Ascending aorta (tissue), 2 donors: Measurements from ENCODE around the gene NT5C2. TPM values are rescaled to one million over a fixed set of nuclear protein-coding genes. Genes with fewer than 3 reads are reported as not detected.
"Not testable (repeated sequence)": the region's sequence is repeated elsewhere in the genome, so short reads cannot be mapped to it uniquely, and the experiment has no call there.

ENCODE experiments used
- DNase-seq, 2 donors: peaks; one replicate each; pipeline ENCODE4 v3.0.0-alpha.2; 2019; ENCODE audit warnings: low spot score in 2 of 2
- H3K27ac ChIP-seq, 2 donors: fragments of 200-600 bp; sonication (generic); one replicate each; pipeline ENCODE4 v1.5.1; 2016 to 2017; ENCODE audit warnings: mild to moderate bottlenecking in 1 of 2
- H3K27me3 ChIP-seq: fragments of 200-600 bp; sonication (generic); one replicate; pipeline ENCODE4 v1.5.1; 2017
- H3K36me3 ChIP-seq, 2 donors: fragments of 200-600 bp; sonication (generic); one replicate each; pipeline ENCODE4 v1.5.1; 2016
- H3K4me1 ChIP-seq, 2 donors: fragments of 200-600 bp; sonication (generic); one replicate each; pipeline ENCODE4 v1.5.1; 2016 to 2017; ENCODE audit warnings: mild to moderate bottlenecking in 1 of 2
- H3K4me3 ChIP-seq, 2 donors: fragments of 200-600 bp; sonication (generic); one replicate each; pipeline ENCODE4 v1.5.1; 2016 to 2017; ENCODE audit warnings: mild to moderate bottlenecking in 1 of 2
- H3K9me3 ChIP-seq, 2 donors: fragments of 200-600 bp; sonication (generic); one replicate each; pipeline ENCODE4 v1.5.1; 2016
- CTCF ChIP-seq, 3 experiments: fragments of 200-600 bp in 2 of 3; fragments of 450-650 bp in 1 of 3; sonication (generic) in 2 of 3; IDR thresholded peaks; one replicate each; pipeline ENCODE4 v1.5.1; 2016 to 2019; ENCODE audit warnings: antibody characterized with exemption in 3 of 3, mild to moderate bottlenecking in 1 of 3, moderate library complexity in 1 of 3
- intact Hi-C: fragments of 100-400 bp; cut with DNase I; formaldehyde crosslinking; loops from one replicate; pipeline ENCODE4 v1.15.1; 2023
- total RNA-seq: library from RNA; depleted of rRNA; stranded (reverse); fragments of >200 nt; gene quantifications from one replicate; pipeline ENCODE4 v1.1.0, GENCODE V29; 2016

NT5C2 gene
- total RNA-seq, 1 donor from 2014 or later = 25.9 TPM

- H3K4me3 ChIP-seq = no peak overlapping the region
- no peak for TF ChIP-seq CTCF (IDR thresholded peaks at IDR 0.05)
- H3K27me3 ChIP-seq = no peaks in the 10 kb centered on the region
- H3K27ac ChIP-seq = no peak overlapping the region
- peaks cover 0 to 10% of the 10 kb centered on the region in 2 donors for H3K4me1 ChIP-seq
- intact Hi-C loops = no loop called here
- no peak for DNase-seq
- H3K36me3 ChIP-seq = no peaks in the 10 kb centered on the region
- peaks cover 9 to 24% of the 10 kb centered on the region in 2 donors for H3K9me3 ChIP-seq
Measured at GRCh38 chr10:103224133-103224532, 31.1 kb upstream of the NT5C2 start.

GRCh38 chr10:103216362-103216761 is 23.3 kb upstream of the NT5C2 start:
- H3K36me3 ChIP-seq, intact Hi-C loops, H3K9me3 ChIP-seq, H3K4me3 ChIP-seq, DNase-seq, H3K27me3 ChIP-seq, H3K27ac ChIP-seq, H3K4me1 ChIP-seq: not testable (repeated sequence)

- Histone ChIP-seq H3K27ac (no peak overlapping the region), H3K27me3 (no peaks in the 10 kb centered on the region), H3K4me1 (peaks cover 0 to 3% of the 10 kb centered on the region in 2 donors), H3K4me3 (no peak overlapping the region), H3K36me3 (no peaks in the 10 kb centered on the region), H3K9me3 (no peaks in the 10 kb centered on the region)
- intact Hi-C loops = no loop called here
- no peak for DNase-seq
- no peak for TF ChIP-seq CTCF (IDR thresholded peaks at IDR 0.05)
Measured at GRCh38 chr10:103215601-103216000, 22.5 kb upstream of the NT5C2 start.

- intact Hi-C loops, H3K4me1 ChIP-seq: not testable (repeated sequence)
Measured at GRCh38 chr10:103210262-103210661, 17.2 kb upstream of the NT5C2 start.

GRCh38 chr10:103207643-103208042 is 14.6 kb upstream of the NT5C2 start:
- DNase-seq, H3K27me3 ChIP-seq, H3K27ac ChIP-seq, H3K4me3 ChIP-seq, H3K4me1 ChIP-seq, H3K9me3 ChIP-seq, intact Hi-C loops, H3K36me3 ChIP-seq: not testable (repeated sequence)

More at GRCh38 chr10:103210262-103210661, 17.2 kb upstream of the NT5C2 start:
- not testable (repeated sequence) for H3K36me3 ChIP-seq, H3K27ac ChIP-seq, DNase-seq, H3K27me3 ChIP-seq, H3K9me3 ChIP-seq, H3K4me3 ChIP-seq

- intact Hi-C loops = no loop called here
- no peaks in the 10 kb centered on the region for H3K36me3 ChIP-seq
- H3K27ac ChIP-seq = no peak overlapping the region
- no peak for TF ChIP-seq CTCF (IDR thresholded peaks at IDR 0.05)
- DNase-seq = no peak
- H3K4me3 ChIP-seq = no peak overlapping the region
- H3K27me3 ChIP-seq = no peaks in the 10 kb centered on the region
- no peaks in the 10 kb centered on the region for H3K4me1 ChIP-seq
- H3K9me3 ChIP-seq = no peaks in the 10 kb centered on the region
Measured at GRCh38 chr10:103207141-103207540, 14.1 kb upstream of the NT5C2 start.

GRCh38 chr10:103206715-103207114 is 13.6 kb upstream of the NT5C2 start:
- H3K4me1 ChIP-seq, H3K36me3 ChIP-seq, H3K4me3 ChIP-seq, H3K9me3 ChIP-seq, H3K27ac ChIP-seq, DNase-seq, intact Hi-C loops, H3K27me3 ChIP-seq: not testable (repeated sequence)

GRCh38 chr10:103205401-103205800 is 12.3 kb upstream of the NT5C2 start:
- H3K9me3 ChIP-seq, H3K4me3 ChIP-seq, H3K4me1 ChIP-seq, H3K27ac ChIP-seq, DNase-seq, intact Hi-C loops, H3K36me3 ChIP-seq, H3K27me3 ChIP-seq: not testable (repeated sequence)
